Spinal cord (tissue), 10 donors: Measurements from ENCODE around the gene NTM. TPM values are rescaled to one million over a fixed set of nuclear protein-coding genes. Genes with fewer than 3 reads are reported as not detected.
"Not testable (repeated sequence)": the region's sequence is repeated elsewhere in the genome, so short reads cannot be mapped to it uniquely, and the experiment has no call there.

Experiments used
- DNase-seq, 6 donors: peaks; one replicate each; pipeline versions ENCODE4 v3.0.0 to v3.0.0-alpha.2; 2013 to 2015; ENCODE audit warnings: low spot score in 6 of 6, low read depth in 4 of 6
- H3K27ac ChIP-seq: one replicate; pipeline ENCODE4 v1.5.1; 2013; ENCODE audit warnings: low read depth, low read length, control low read depth
- H3K27me3 ChIP-seq: one replicate; pipeline ENCODE4 v1.6.1; 2013; ENCODE audit warnings: low read length; ENCODE audit not compliant: control insufficient read depth, insufficient read depth
- H3K36me3 ChIP-seq: one replicate; pipeline ENCODE4 v1.6.1; 2013; ENCODE audit warnings: low read length; ENCODE audit not compliant: control insufficient read depth, insufficient read depth
- H3K4me1 ChIP-seq: one replicate; pipeline ENCODE4 v1.6.1; 2013; ENCODE audit warnings: low read length; ENCODE audit not compliant: control insufficient read depth, insufficient read depth
- H3K4me3 ChIP-seq: one replicate; pipeline ENCODE4 v1.5.1; 2013; ENCODE audit warnings: low read depth, low read length, control low read depth
- H3K9me3 ChIP-seq: one replicate; pipeline ENCODE4 v1.6.1; 2013; ENCODE audit warnings: low read length; ENCODE audit not compliant: control insufficient read depth, insufficient read depth
- WGBS: methylation state at CpG from one replicate; pipeline ENCODE4 v1.1.5; 2013; ENCODE audit warnings: missing lambda C conversion rate; ENCODE audit not compliant: insufficient coverage; 5-methylcytosine and 5-hydroxymethylcytosine counted together
- polyA plus RNA-seq, 2 donors: library from polyadenylated mRNA; unstranded; fragments of 120-200 nt; gene quantifications; one replicate each; pipeline ENCODE4 v1.2.1, GENCODE V29; 2013; ENCODE audit not compliant: insufficient read length in 2 of 2
- total RNA-seq, 2 donors: library from RNA; depleted of rRNA in 1 of 2; stranded (reverse); fragments of 120-200 nt in 1 of 2; fragments of >200 nt in 1 of 2; gene quantifications; one replicate each; pipeline versions ENCODE4 v1.2.3 to v1.2.4, GENCODE V29; 2013 to 2014
- donor health status: healthy.

Gene NTM
- total and polyA plus RNA-seq, 4 donors = 69.3 to 181 (median 155) TPM

DNA sequence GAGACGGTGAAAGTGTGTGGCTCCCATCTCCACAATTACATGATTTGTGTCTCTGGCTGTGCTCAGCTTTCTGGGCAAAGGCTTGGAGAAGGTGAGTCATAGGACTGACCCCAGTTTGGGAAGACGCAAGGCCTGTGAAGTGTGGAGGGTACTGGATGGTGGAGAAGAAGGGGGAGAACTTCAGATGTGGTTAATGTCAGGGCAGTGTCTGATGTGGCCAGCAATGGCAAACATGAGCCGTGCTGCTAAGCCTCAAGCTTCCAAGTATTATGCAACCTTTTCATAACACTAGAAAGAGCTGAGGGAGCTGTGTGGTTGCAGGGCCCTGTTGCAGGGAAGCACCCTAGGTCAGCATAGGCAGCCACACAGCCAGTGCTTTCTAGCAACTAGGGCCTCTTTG, 110.9 kb downstream of the NTM start:
- no peak for DNase-seq
- no peaks in the 10 kb centered on the region for H3K36me3 ChIP-seq
- no peaks in the 10 kb centered on the region for H3K9me3 ChIP-seq
- H3K4me3 ChIP-seq = no peak overlapping the region
- H3K4me1 ChIP-seq = peaks cover 7% of the 10 kb centered on the region
- no peaks in the 10 kb centered on the region for H3K27me3 ChIP-seq
- 100% methylated on average over 2 of the region's 3 CpGs for WGBS
- no peak overlapping the region for H3K27ac ChIP-seq

DNA sequence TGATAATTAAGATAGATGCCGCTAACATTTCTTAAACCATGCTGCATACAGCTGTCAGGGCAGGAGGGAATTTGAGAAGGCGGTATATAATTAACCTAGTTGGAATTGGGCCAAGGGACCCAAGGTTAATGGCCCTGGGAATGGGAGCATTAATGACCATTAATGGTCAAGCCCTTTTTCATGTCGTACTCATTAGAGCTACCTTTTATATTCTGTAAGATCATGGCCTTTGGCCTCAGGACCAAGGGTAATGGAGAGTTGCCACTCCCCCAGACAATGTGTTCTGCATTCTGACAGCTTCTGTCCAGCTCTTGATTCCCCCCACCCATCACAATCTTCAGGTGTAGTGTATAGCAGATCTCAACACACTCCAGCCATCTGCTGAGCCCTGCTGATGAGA, 111.6 kb downstream of the NTM start:
- Histone ChIP-seq H3K9me3 (no peaks in the 10 kb centered on the region), H3K4me1 (peaks cover 7% of the 10 kb centered on the region), H3K27ac (no peak overlapping the region), H3K27me3 (no peaks in the 10 kb centered on the region), H3K36me3 (no peaks in the 10 kb centered on the region), H3K4me3 (no peak overlapping the region)
- DNase-seq = no peak
- WGBS = 50% methylated on average over 1 of the region's 3 CpGs

DNA sequence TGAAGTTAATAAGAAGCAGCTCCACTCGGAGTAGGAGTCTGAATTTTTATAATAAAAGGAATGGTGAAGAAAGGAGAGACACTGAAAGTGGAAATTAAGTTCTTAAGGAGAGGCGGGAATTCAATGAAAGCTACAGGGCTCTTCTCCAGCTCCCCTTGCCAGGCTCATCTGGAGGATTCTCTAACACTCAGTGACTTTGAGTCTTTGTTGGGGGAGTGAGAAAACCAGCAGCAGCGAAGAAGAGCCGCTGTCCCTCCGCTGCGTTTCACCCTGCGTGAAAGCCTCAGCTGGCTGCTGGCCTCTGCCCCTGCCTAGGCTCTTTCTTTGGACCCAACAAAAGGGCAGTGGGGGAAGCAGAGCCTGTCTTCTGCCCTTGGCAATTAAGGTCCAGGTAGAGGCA, 113.0 kb downstream of the NTM start:
- peaks cover 7% of the 10 kb centered on the region for H3K4me1 ChIP-seq
- no peaks in the 10 kb centered on the region for H3K9me3 ChIP-seq
- no peak overlapping the region for H3K27ac ChIP-seq
- 44% methylated on average over 6 of the region's 7 CpGs for WGBS
- DNase-seq = no peak
- H3K36me3 ChIP-seq = no peaks in the 10 kb centered on the region
- no peak overlapping the region for H3K4me3 ChIP-seq
- no peaks in the 10 kb centered on the region for H3K27me3 ChIP-seq

DNA sequence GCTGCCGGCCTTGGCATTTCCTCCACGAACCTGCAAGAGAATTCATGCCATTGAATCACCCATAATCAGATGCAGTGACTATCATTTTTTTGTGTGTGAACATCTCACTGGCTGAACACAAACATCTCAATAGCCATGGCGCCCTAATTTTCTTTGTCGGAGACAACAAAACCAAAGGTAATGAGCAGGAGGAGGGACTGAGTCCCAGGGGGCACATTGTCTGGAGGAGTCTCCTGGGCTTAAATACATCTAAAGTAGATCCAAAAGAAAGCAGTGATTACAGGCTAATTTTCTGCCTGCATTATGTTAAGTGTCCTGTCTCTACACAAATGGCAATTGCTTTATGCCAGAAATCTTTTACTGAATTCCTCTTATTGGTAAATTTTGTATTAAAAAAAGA, 113.5 kb downstream of the NTM start:
- Histone ChIP-seq H3K27me3 (no peaks in the 10 kb centered on the region), H3K27ac (no peak overlapping the region), H3K9me3 (no peaks in the 10 kb centered on the region), H3K36me3 (no peaks in the 10 kb centered on the region), H3K4me3 (no peak overlapping the region), H3K4me1 (peaks cover 7% of the 10 kb centered on the region)
- DNase-seq = peak in 1 of 6 donors; percentile 67
- WGBS = 24% methylated on average over 2 of the region's 4 CpGs

DNA sequence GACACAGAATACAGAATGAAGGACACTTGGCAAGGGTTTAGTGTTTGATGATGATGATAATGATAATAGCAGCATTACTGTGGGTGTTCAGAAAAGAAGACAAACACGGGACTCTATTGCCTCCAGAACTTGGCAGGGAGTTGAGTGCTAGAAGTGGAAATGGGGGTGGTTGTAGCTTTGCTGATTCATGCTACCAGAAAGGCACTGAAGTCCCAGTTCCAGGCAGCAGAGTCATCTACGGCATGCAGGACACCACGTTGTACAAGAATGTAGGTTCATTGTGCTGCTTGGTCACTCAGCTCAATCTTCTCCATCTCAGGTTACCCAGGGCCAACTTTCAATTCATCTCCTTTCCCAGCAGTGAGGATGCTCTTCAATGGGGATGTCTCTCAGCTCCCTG, 115.7 kb downstream of the NTM start:
- DNase-seq = no peak
- no peak overlapping the region for H3K27ac ChIP-seq
- H3K27me3 ChIP-seq = no peaks in the 10 kb centered on the region
- H3K4me3 ChIP-seq = no peak overlapping the region
- no peaks in the 10 kb centered on the region for H3K9me3 ChIP-seq
- H3K36me3 ChIP-seq = no peaks in the 10 kb centered on the region
- WGBS = 90% methylated on average over 3 of the region's 3 CpGs
- H3K4me1 ChIP-seq = peaks cover 7% of the 10 kb centered on the region

DNA sequence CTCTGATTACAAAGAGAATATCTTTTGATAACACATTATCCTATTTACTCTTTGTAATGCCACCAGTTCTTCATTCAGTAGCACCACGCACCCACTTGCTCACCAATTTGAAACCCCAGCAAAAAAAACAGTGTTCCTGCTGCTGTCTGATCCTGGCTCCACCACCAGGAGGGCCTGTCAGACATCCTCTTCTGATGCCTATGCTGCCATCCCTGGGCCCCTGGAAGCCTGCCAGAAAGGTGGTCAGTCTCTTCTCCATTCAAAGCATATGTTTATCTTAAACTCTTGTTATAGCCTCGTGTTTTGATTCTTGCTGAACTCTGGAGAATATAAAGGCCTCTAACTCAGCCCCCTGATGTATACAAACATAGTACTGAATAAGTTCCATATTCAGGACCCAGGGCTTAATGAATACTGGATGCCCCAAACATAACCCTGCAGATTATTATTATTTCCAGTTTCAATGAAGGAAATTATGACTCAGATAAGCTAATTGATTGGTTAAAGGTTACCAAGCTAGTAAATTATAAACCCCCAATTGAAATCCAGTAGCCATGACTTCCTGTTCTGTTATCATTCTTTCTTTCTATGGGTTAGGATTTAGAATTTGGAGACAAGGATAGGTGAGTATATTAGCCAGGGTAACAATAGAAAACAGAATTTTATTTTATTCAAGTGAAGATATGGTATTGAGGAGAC, 116.7 kb downstream of the NTM start:
- no peak overlapping the region for H3K27ac ChIP-seq
- H3K4me1 ChIP-seq = peaks cover 3% of the 10 kb centered on the region
- 67% methylated on average over 2 of the region's 2 CpGs for WGBS

DNA sequence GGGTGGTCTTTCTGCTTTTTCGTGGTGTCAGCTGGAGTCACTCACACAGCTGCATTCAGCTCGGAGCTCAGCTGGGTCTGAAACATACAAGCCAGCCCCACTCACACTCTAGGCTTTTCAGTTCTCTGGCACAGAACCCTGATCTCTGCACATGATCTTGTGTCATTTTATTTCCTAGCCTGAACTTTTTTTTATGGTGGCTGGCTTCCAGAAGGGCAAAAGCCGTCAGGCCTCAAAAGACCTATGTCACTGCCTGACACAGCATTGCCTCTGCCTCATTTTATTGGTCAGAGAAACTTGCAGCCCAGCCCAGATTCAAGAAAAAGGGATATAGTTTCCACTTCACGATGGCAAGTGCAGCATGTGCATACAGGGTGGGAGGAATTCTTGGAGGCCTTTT, 117.8 kb downstream of the NTM start:
- Histone ChIP-seq H3K27ac (no peak overlapping the region), H3K36me3 (no peaks in the 10 kb centered on the region), H3K4me1 (peaks cover 3% of the 10 kb centered on the region), H3K27me3 (no peaks in the 10 kb centered on the region), H3K9me3 (no peaks in the 10 kb centered on the region), H3K4me3 (no peak overlapping the region)
- 62% methylated on average over 3 of the region's 4 CpGs for WGBS
- peak in 1 of 6 donors; percentile 55 for DNase-seq

More for the DNA sequence above, 116.7 kb downstream of the NTM start:
- Histone ChIP-seq H3K4me3 (no peak overlapping the region), H3K9me3 (no peaks in the 10 kb centered on the region), H3K27me3 (no peaks in the 10 kb centered on the region), H3K36me3 (no peaks in the 10 kb centered on the region)
- no peak for DNase-seq

DNA sequence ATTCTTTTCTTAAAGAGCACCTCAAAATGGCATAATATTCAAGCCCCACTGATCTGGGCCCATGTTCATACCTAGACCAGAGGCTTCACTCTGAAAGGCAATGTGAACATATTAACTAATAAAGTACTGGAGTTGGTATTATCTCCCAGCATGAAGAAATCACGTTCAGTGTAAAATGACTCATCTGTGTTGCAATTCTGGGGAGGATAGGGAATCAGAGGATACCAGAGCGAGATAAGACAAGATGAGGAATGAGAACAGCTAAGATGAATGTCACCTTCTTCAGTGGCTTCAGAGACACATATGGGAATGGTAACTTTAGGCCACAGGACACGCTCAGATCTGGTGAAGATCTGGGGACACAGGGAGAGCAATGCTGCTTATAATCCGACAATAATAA, 121.1 kb downstream of the NTM start:
- Histone ChIP-seq H3K4me1 (peaks cover 15% of the 10 kb centered on the region), H3K27me3 (no peaks in the 10 kb centered on the region), H3K36me3 (no peaks in the 10 kb centered on the region), H3K27ac (no peak overlapping the region), H3K4me3 (no peak overlapping the region), H3K9me3 (no peaks in the 10 kb centered on the region)
- WGBS = 94% methylated on average over 2 of the region's 4 CpGs
- DNase-seq = no peak

DNA sequence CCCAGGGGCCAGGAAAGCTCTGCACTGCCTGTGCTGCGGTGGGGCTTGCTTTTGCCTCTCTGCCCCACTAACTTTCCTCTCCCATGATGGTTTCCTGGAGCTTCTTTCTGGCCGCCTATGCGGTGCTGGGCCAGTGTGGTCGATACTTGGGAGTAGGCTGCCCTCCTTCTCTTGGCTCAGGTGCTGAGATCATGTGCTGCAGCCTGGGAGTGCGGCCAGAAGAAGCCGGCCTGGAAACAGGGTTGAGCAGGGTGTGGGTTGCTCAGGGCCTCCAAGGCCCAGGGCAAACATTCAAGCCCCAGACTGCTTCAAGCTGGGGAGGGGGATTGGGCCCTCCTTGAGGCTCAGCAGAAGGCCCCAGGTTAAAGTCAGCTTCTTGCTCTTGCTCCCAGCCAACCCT, 125.0 kb downstream of the NTM start:
- peak overlapping the region; percentile 63 for H3K27ac ChIP-seq
- no peaks in the 10 kb centered on the region for H3K9me3 ChIP-seq
- H3K4me1 ChIP-seq = peaks cover 43% of the 10 kb centered on the region
- H3K36me3 ChIP-seq = no peaks in the 10 kb centered on the region
- WGBS = 10% methylated on average over 2 of the region's 6 CpGs
- DNase-seq = peak in 5 of 6 donors; percentile 43 to 89 (median 60)
- no peak overlapping the region for H3K4me3 ChIP-seq
- no peaks in the 10 kb centered on the region for H3K27me3 ChIP-seq

DNA sequence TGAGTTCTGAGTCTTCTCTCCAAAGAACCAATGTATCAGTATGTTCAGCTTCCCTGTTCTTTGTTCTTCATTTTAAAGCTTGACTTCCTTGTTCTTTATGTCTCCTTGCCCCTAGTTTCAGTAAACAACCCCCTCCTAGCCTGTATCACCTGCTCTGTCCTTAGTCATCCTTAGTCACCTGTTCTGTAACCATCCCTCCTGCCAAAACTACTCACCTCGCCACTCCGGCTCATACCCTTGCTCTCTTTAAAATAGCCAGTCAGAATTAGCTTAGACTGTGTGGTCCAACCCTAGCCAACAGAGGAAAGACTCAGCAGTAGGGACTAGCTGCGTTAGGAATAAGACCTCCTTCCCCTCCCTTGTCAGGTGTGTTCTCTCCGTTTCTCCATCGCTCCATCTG, 127.3 kb downstream of the NTM start:
- DNase-seq, H3K4me3 ChIP-seq, H3K36me3 ChIP-seq, H3K9me3 ChIP-seq, H3K27me3 ChIP-seq: not testable (repeated sequence)
- H3K27ac ChIP-seq = peak overlapping the region; percentile 40
- peaks cover 43% of the 10 kb centered on the region for H3K4me1 ChIP-seq
- whole genome bisulfite sequencing = 81% methylated on average over 3 of the region's 5 CpGs
